ENCODE data around the gene DDX25. TPM values are rescaled to one million over a fixed set of nuclear protein-coding genes. Genes with fewer than 3 reads are reported as not detected.
A peak's percentile ranks its signal among the peaks of the same experiment; 100 is the strongest.

The DDX25 gene
- total and polyA plus RNA-seq, 9 of the 15 experiments (the other 6 are each of a cell fraction or from before 2014, with no cell fraction given) = not detected

- in situ Hi-C loops (cut with MboI) (loop anchor here (25.0 kb wide), 1 partner anchor 925 kb away; the partner anchor contains the start of gene CCDC15), intact Hi-C loops (cut with micrococcal nuclease) (no loop called here)
- no peak for TF ChIP-seq CTBP1 (IDR thresholded peaks at IDR 0.05; ENCODE audit: borderline replicate concordance)
- TF ChIP-seq CBX1 (IDR thresholded peaks at IDR 0.05; ENCODE audit: low read depth) = no peak
- no peak for TF ChIP-seq RBM22 (IDR thresholded peaks at IDR 0.05; ENCODE audit: low read depth, low read length, poor library complexity, severe bottlenecking)
- TF ChIP-seq ZNF57 (CRISPR knock-in tag; IDR thresholded peaks at IDR 0.05) = no peak
- no peak for TF ChIP-seq CC2D1A (IDR thresholded peaks at IDR 0.05)
- no peak for TF ChIP-seq VEZF1 (CRISPR knock-in tag; IDR thresholded peaks at IDR 0.05)
- TF ChIP-seq MXD1 (CRISPR knock-in tag; IDR thresholded peaks at IDR 0.05; ENCODE audit: borderline replicate concordance, poor library complexity, severe bottlenecking) = no peak
- TF ChIP-seq NFATC3 (IDR thresholded peaks at IDR 0.05) = no peak
- TF ChIP-seq SAFB2 (IDR thresholded peaks at IDR 0.05; ENCODE audit: borderline replicate concordance, low read depth, low read length, severe bottlenecking) = no peak
- TF ChIP-seq FOSL1 (tag; conservative IDR thresholded peaks at IDR 0.05) = no peak
- TF ChIP-seq SIX5 (IDR thresholded peaks at IDR 0.05; ENCODE audit: borderline replicate concordance in 1 of 2, insufficient read depth in 1 of 2, low read depth in 1 of 2, low read length in 2 of 2) = no peak
- TF ChIP-seq DIDO1 (tag; IDR thresholded peaks at IDR 0.05; ENCODE audit: low read depth) = no peak
- TF ChIP-seq FOXA1 (IDR thresholded peaks at IDR 0.05; ENCODE audit: borderline replicate concordance) = no peak
- no peak for TF ChIP-seq MBD2 (IDR thresholded peaks at IDR 0.05; ENCODE audit: borderline replicate concordance, low read depth)
- H3K36me3 ChIP-seq (ENCODE audit: control insufficient read depth, insufficient read depth, low read length) = peaks cover 3% of the 10 kb centered on the region; the same call in 1 of the 3 replicates
- H3K9me1 ChIP-seq (ENCODE audit: control insufficient read depth, insufficient read depth, low read length) = no peaks in the 10 kb centered on the region
- BruUV-seq (replicated peaks) = TSS peak; percentile 35
- H3K4me1 ChIP-seq (replicated peaks in 1 of 2; ENCODE audit: control insufficient read depth in 2 of 2, insufficient read depth in 2 of 2, low read length in 2 of 2) = peaks cover 13 to 31% of the 10 kb centered on the region in 2 experiments
- H2AFZ ChIP-seq (ENCODE audit: low read depth, low read length) = peak overlapping the region; percentile 98
- H3K9me3 ChIP-seq (replicated peaks; ENCODE audit: control insufficient read depth, insufficient read depth, low read depth, low read length) = no peaks in the 10 kb centered on the region
- H3K27ac ChIP-seq (ENCODE audit: extremely low read depth, low read depth, low read length) = no peak overlapping the region
- ChIA-PET CTCF (ENCODE audit: low intra/inter-chr PET ratio) (no interaction called here), POLR2A (interaction anchor here (1.0 to 2.5 kb wide), 5 partner anchors 8 to 16 kb away, joined by 3 to 10 read pairs (median 7); partner anchors contain the start of gene PUS3)
- ATAC-seq (no peak), FAIRE-seq (no peak), DNase-seq (ENCODE audit: extremely low read depth in 1 of 4, low spot score in 3 of 4) (no peak)
- no peaks in the 10 kb centered on the region for H3K27me3 ChIP-seq (ENCODE audit: control insufficient read depth in 2 of 2, insufficient read depth in 2 of 2, low read length in 2 of 2)
- WGBS (ENCODE audit: insufficient coverage, low coverage, missing lambda C conversion rate) = 92% methylated on average over 16 of the region's 24 CpGs
- H3K9ac ChIP-seq (ENCODE audit: insufficient read depth in 1 of 2, low read depth in 2 of 2, low read length in 2 of 2) = no peak overlapping the region; a peak in 2 of 4 replicates
- H3K4me2 ChIP-seq (ENCODE audit: insufficient read depth, low read length) = 0 out of 2 replicates have a peak overlapping the region, but pooled peaks have one; percentile 91
- peak overlapping the region; percentile 62; the same call in 1 of the 2 replicates for H3K4me3 ChIP-seq
- H4K20me1 ChIP-seq (replicated peaks; ENCODE audit: control insufficient read depth, insufficient read depth, low read length) = no peaks in the 10 kb centered on the region
- H3K79me2 ChIP-seq (ENCODE audit: control insufficient read depth, insufficient read depth, low read length) = 0 out of 3 replicates have a peak, but pooled peaks cover 2% of the 10 kb centered on the region
Measured at GRCh38 chr11:125886997-125887372, 17.3 kb upstream of the DDX25 start.

Measured in K562 (cell line).